Measurements from ENCODE around the gene ARID3A. TPM values are rescaled to one million over a fixed set of nuclear protein-coding genes. Genes with fewer than 3 reads are reported as not detected.

ARID3A gene
- total RNA-seq, 1 experiment from 2014 or later, result 116 TPM

GRCh38 chr19:984165-984967, 58.5 kb downstream of the ARID3A start, which contains the start of gene WDR18 (continued):
- TF ChIP-seq, protein P1, sequence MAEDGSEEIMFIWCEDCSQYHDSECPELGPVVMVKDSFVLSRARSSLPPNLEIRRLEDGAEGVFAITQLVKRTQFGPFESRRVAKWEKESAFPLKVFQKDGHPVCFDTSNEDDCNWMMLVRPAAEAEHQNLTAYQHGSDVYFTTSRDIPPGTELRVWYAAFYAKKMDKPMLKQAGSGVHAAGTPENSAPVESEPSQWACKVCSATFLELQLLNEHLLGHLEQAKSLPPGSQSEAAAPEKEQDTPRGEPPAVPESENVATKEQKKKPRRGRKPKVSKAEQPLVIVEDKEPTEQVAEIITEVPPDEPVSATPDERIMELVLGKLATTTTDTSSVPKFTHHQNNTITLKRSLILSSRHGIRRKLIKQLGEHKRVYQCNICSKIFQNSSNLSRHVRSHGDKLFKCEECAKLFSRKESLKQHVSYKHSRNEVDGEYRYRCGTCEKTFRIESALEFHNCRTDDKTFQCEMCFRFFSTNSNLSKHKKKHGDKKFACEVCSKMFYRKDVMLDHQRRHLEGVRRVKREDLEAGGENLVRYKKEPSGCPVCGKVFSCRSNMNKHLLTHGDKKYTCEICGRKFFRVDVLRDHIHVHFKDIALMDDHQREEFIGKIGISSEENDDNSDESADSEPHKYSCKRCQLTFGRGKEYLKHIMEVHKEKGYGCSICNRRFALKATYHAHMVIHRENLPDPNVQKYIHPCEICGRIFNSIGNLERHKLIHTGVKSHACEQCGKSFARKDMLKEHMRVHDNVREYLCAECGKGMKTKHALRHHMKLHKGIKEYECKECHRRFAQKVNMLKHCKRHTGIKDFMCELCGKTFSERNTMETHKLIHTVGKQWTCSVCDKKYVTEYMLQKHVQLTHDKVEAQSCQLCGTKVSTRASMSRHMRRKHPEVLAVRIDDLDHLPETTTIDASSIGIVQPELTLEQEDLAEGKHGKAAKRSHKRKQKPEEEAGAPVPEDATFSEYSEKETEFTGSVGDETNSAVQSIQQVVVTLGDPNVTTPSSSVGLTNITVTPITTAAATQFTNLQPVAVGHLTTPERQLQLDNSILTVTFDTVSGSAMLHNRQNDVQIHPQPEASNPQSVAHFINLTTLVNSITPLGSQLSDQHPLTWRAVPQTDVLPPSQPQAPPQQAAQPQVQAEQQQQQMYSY (CRISPR knock-in tag; IDR thresholded peaks at IDR 0.05), result no peak
- no peak for TF ChIP-seq SMAD4 (CRISPR knock-in tag; IDR thresholded peaks at IDR 0.05)
- TF ChIP-seq ATF6 (CRISPR knock-in tag; IDR thresholded peaks at IDR 0.05), result no peak
- no peak for TF ChIP-seq ZNF423 (CRISPR knock-in tag; IDR thresholded peaks at IDR 0.05)
- no peak for TF ChIP-seq ATF1 (CRISPR knock-in tag; IDR thresholded peaks at IDR 0.05)
- TF ChIP-seq GRHL2 (CRISPR knock-in tag; IDR thresholded peaks at IDR 0.05; ENCODE audit: insufficient replicate concordance, severe bottlenecking), result no peak
- no peak for TF ChIP-seq TCF7 (CRISPR knock-in tag; IDR thresholded peaks at IDR 0.05; ENCODE audit: low read depth)
- TF ChIP-seq ZNF416 (CRISPR knock-in tag; IDR thresholded peaks at IDR 0.05), result no peak
- TF ChIP-seq OVOL2 (CRISPR knock-in tag; IDR thresholded peaks at IDR 0.05; ENCODE audit: borderline replicate concordance), result no peak
- TF ChIP-seq, protein P2, sequence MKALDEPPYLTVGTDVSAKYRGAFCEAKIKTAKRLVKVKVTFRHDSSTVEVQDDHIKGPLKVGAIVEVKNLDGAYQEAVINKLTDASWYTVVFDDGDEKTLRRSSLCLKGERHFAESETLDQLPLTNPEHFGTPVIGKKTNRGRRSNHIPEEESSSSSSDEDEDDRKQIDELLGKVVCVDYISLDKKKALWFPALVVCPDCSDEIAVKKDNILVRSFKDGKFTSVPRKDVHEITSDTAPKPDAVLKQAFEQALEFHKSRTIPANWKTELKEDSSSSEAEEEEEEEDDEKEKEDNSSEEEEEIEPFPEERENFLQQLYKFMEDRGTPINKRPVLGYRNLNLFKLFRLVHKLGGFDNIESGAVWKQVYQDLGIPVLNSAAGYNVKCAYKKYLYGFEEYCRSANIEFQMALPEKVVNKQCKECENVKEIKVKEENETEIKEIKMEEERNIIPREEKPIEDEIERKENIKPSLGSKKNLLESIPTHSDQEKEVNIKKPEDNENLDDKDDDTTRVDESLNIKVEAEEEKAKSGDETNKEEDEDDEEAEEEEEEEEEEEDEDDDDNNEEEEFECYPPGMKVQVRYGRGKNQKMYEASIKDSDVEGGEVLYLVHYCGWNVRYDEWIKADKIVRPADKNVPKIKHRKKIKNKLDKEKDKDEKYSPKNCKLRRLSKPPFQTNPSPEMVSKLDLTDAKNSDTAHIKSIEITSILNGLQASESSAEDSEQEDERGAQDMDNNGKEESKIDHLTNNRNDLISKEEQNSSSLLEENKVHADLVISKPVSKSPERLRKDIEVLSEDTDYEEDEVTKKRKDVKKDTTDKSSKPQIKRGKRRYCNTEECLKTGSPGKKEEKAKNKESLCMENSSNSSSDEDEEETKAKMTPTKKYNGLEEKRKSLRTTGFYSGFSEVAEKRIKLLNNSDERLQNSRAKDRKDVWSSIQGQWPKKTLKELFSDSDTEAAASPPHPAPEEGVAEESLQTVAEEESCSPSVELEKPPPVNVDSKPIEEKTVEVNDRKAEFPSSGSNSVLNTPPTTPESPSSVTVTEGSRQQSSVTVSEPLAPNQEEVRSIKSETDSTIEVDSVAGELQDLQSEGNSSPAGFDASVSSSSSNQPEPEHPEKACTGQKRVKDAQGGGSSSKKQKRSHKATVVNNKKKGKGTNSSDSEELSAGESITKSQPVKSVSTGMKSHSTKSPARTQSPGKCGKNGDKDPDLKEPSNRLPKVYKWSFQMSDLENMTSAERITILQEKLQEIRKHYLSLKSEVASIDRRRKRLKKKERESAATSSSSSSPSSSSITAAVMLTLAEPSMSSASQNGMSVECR (CRISPR knock-in tag; IDR thresholded peaks at IDR 0.05; ENCODE audit: borderline replicate concordance), result peak; percentile 56; the same call in 1 of the 2 replicates
- TF ChIP-seq SP1 (CRISPR knock-in tag; conservative IDR thresholded peaks at IDR 0.05), result peak; percentile 93
- TF ChIP-seq USF2 (CRISPR knock-in tag; IDR thresholded peaks at IDR 0.05), result peak; percentile 70
- no peak for TF ChIP-seq ZNF317 (CRISPR knock-in tag; IDR thresholded peaks at IDR 0.05; ENCODE audit: borderline replicate concordance, low read depth)
- TF ChIP-seq, protein P3, sequence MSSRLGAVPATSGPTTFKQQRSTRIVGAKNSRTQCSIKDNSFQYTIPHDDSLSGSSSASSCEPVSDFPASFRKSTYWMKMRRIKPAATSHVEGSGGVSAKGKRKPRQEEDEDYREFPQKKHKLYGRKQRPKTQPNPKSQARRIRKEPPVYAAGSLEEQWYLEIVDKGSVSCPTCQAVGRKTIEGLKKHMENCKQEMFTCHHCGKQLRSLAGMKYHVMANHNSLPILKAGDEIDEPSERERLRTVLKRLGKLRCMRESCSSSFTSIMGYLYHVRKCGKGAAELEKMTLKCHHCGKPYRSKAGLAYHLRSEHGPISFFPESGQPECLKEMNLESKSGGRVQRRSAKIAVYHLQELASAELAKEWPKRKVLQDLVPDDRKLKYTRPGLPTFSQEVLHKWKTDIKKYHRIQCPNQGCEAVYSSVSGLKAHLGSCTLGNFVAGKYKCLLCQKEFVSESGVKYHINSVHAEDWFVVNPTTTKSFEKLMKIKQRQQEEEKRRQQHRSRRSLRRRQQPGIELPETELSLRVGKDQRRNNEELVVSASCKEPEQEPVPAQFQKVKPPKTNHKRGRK (CRISPR knock-in tag; IDR thresholded peaks at IDR 0.05; ENCODE audit: borderline replicate concordance), result no peak
- TF ChIP-seq FOXK1 (CRISPR knock-in tag; IDR thresholded peaks at IDR 0.05), result peak; percentile 88
- peak; percentile 78; the same call in 1 of the 2 replicates for TF ChIP-seq CBFB (CRISPR knock-in tag; IDR thresholded peaks at IDR 0.05; ENCODE audit: low read depth)
- TF ChIP-seq, protein P4, sequence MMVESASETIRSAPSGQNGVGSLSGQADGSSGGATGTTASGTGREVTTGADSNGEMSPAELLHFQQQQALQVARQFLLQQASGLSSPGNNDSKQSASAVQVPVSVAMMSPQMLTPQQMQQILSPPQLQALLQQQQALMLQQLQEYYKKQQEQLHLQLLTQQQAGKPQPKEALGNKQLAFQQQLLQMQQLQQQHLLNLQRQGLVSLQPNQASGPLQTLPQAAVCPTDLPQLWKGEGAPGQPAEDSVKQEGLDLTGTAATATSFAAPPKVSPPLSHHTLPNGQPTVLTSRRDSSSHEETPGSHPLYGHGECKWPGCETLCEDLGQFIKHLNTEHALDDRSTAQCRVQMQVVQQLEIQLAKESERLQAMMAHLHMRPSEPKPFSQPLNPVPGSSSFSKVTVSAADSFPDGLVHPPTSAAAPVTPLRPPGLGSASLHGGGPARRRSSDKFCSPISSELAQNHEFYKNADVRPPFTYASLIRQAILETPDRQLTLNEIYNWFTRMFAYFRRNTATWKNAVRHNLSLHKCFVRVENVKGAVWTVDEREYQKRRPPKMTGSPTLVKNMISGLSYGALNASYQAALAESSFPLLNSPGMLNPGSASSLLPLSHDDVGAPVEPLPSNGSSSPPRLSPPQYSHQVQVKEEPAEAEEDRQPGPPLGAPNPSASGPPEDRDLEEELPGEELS (CRISPR knock-in tag; IDR thresholded peaks at IDR 0.05), result 0 out of 2 replicates have a peak, but pooled peaks have one; percentile 44
- peak; percentile 83 for TF ChIP-seq FOXP1 (CRISPR knock-in tag; IDR thresholded peaks at IDR 0.05; ENCODE audit: borderline replicate concordance)
- TF ChIP-seq, protein P5, sequence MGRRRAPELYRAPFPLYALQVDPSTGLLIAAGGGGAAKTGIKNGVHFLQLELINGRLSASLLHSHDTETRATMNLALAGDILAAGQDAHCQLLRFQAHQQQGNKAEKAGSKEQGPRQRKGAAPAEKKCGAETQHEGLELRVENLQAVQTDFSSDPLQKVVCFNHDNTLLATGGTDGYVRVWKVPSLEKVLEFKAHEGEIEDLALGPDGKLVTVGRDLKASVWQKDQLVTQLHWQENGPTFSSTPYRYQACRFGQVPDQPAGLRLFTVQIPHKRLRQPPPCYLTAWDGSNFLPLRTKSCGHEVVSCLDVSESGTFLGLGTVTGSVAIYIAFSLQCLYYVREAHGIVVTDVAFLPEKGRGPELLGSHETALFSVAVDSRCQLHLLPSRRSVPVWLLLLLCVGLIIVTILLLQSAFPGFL (CRISPR knock-in tag; IDR thresholded peaks at IDR 0.05; ENCODE audit: borderline replicate concordance), result no peak
- peak; percentile 50; the same call in 1 of the 2 replicates for TF ChIP-seq NFE2L1 (CRISPR knock-in tag; IDR thresholded peaks at IDR 0.05)
- no peak for TF ChIP-seq GTF2I (CRISPR knock-in tag; conservative IDR thresholded peaks at IDR 0.05)
- 0 out of 2 replicates have a peak, but pooled peaks have one; percentile 72 for TF ChIP-seq ZNF232 (CRISPR knock-in tag; IDR thresholded peaks at IDR 0.05)

All from WTC11 (cell line).